A549 (cell line): ENCODE results near the gene NLRC5. TPM values are rescaled to one million over a fixed set of nuclear protein-coding genes. Genes with fewer than 3 reads are reported as not detected.
"Not testable (repeated sequence)": the region's sequence is repeated elsewhere in the genome, so short reads cannot be mapped to it uniquely, and the experiment has no call there.

ENCODE experiments used
- ATAC-seq, 2 experiments: fragments of 200-7000 bp in 1 of 2; fragments of >200 bp in 1 of 2; cut with Nextera tagmentation in 1 of 2; cut with Tn5 transposase in 1 of 2; 3 replicates each; pipeline versions ENCODE4 v1.8.0 to v1.9.1; 2018 to 2020; ENCODE audit warnings: mild to moderate bottlenecking in 1 of 2, moderate library complexity in 1 of 2
- CTCF ChIA-PET: fragments of 300-600 bp; sonication (Branson Sonifier 250); formaldehyde crosslinking; extraction: SDS; loops from one replicate; lab custom pipeline; 2021; ENCODE audit warnings: antibody characterized with exemption, inconsistent platforms; lab: Yijun Ruan, JAX
- POLR2A ChIA-PET: fragments of 350-600 bp; formaldehyde crosslinking; extraction: SDS; loops from one replicate; lab custom pipeline; 2021; ENCODE audit warnings: antibody characterized with exemption, inconsistent platforms; lab: Yijun Ruan, JAX
- DNase-seq, 2 experiments: peaks; one replicate each; pipeline versions ENCODE4 v3.0.0 to v3.0.0-alpha.2; 2011 to 2016; ENCODE audit warnings: low read depth in 1 of 2, low spot score in 1 of 2
- FAIRE-seq: peaks from 2 replicates; lab custom pipeline; 2011; peaks lifted over from hg19 to GRCh38; lab: Jason Lieb, UNC
- H3K27ac ChIP-seq, 2 experiments: fragments of >200 bp; sonication (Bioruptor Twin); formaldehyde crosslinking; 3 replicates each; pipeline ENCODE4 v1.5.1; 2016 to 2017
- H3K4me1 ChIP-seq: fragments of >200 bp; sonication (Bioruptor Twin); formaldehyde crosslinking; 3 replicates; pipeline ENCODE4 v1.6.1; 2016
- H3K4me2 ChIP-seq: fragments of >200 bp; sonication (Bioruptor Twin); formaldehyde crosslinking; 3 replicates; pipeline ENCODE4 v1.6.1; 2016
- H3K4me3 ChIP-seq: fragments of >200 bp; sonication (Bioruptor Twin); formaldehyde crosslinking; 3 replicates; pipeline ENCODE4 v1.5.1; 2016
- H3K9me3 ChIP-seq: fragments of >200 bp; sonication (Bioruptor Twin); formaldehyde crosslinking; 3 replicates; pipeline ENCODE4 v1.6.1; 2016
- CBX8 ChIP-seq: fragments of 200-600 bp; sonication (generic); IDR thresholded peaks from 2 replicates; pipeline ENCODE4 v1.6.1; 2016
- FOSL2 ChIP-seq, 2 experiments: fragments of 450-650 bp in 1 of 2; fragments of >200 bp in 1 of 2; sonication (Bioruptor Twin) in 1 of 2; formaldehyde crosslinking; IDR thresholded peaks; 2 replicates each; pipeline versions ENCODE4 v1.5.0 to v1.6.1; 2016 to 2020; ENCODE audit warnings: mild to moderate bottlenecking in 1 of 2, moderate library complexity in 1 of 2
- HEYL ChIP-seq: fragments of 250-450 bp; sonication (Bioruptor Pico); IDR thresholded peaks from 2 replicates; pipeline ENCODE4 v1.8.0; 2021; ENCODE audit warnings: mild to moderate bottlenecking, moderate library complexity
- HOXB5 ChIP-seq: fragments of 250-450 bp; sonication (Bioruptor Pico); IDR thresholded peaks from 2 replicates; pipeline ENCODE4 v1.5.0; 2020; ENCODE audit warnings: mild to moderate bottlenecking, moderate library complexity
- JUN ChIP-seq, 2 experiments: fragments of >200 bp; sonication (Bioruptor Twin); formaldehyde crosslinking; IDR thresholded peaks; 2 replicates in 1 of 2; 3 replicates in 1 of 2; pipeline ENCODE4 v1.6.1; 2016 to 2017
- MAFK ChIP-seq: fragments of 450-650 bp; IDR thresholded peaks from 2 replicates; pipeline ENCODE4 v1.6.1; 2014; ENCODE audit not compliant: partially characterized antibody
- MAX ChIP-seq: IDR thresholded peaks from 2 replicates; pipeline ENCODE4 v1.6.1; 2012
- MAZ ChIP-seq: fragments of 150-350 bp; IDR thresholded peaks from 2 replicates; pipeline ENCODE4 v1.6.1; 2014; ENCODE audit warnings: antibody characterized with exemption, low read depth, low read length, borderline replicate concordance
- NR3C1 ChIP-seq: fragments of >200 bp; sonication (Bioruptor Twin); formaldehyde crosslinking; IDR thresholded peaks from 3 replicates; pipeline ENCODE4 v1.6.1; 2017
- POLR2AphosphoS2 ChIP-seq: conservative IDR thresholded peaks from 2 replicates; pipeline ENCODE4 v1.6.1; 2012; ENCODE audit warnings: low read length, improper control_type of control experiment, inconsistent platforms
- RAD21 ChIP-seq, 2 experiments: fragments of >200 bp in 1 of 2; sonication (Bioruptor Twin) in 1 of 2; formaldehyde crosslinking in 1 of 2; IDR thresholded peaks in 1 of 2; conservative IDR thresholded peaks in 1 of 2; 2 replicates in 1 of 2; 3 replicates in 1 of 2; pipeline ENCODE4 v1.6.1; 2012 to 2018; ENCODE audit warnings: inconsistent platforms in 1 of 2
- RARB ChIP-seq: fragments of 250-450 bp; sonication (Bioruptor Pico); IDR thresholded peaks from 2 replicates; pipeline ENCODE4 v1.8.0; 2021; ENCODE audit warnings: mild to moderate bottlenecking, moderate library complexity
- RFX5 ChIP-seq: fragments of 450-650 bp; IDR thresholded peaks from 2 replicates; pipeline ENCODE4 v1.7.1; 2014; ENCODE audit warnings: antibody characterized with exemption, mild to moderate bottlenecking, moderate library complexity
- SMC3 ChIP-seq: fragments of >200 bp; sonication (Bioruptor Twin); formaldehyde crosslinking; IDR thresholded peaks from 3 replicates; pipeline ENCODE4 v1.6.1; 2018; ENCODE audit warnings: inconsistent platforms
- TP53 ChIP-seq: fragments of 250-450 bp; sonication (Bioruptor Pico); IDR thresholded peaks from 2 replicates; pipeline ENCODE4 v1.5.0; 2021; ENCODE audit warnings: mild to moderate bottlenecking, moderate library complexity
- ZC3H11A ChIP-seq: fragments of 450-650 bp; IDR thresholded peaks from 2 replicates; pipeline ENCODE4 v1.6.1; 2014; ENCODE audit warnings: antibody characterized with exemption, mild to moderate bottlenecking
- ZFP36 ChIP-seq: fragments of 450-650 bp; IDR thresholded peaks from 2 replicates; pipeline ENCODE4 v1.6.1; 2014; ENCODE audit warnings: borderline replicate concordance; ENCODE audit not compliant: partially characterized antibody
- WGBS: methylation state at CpG from one replicate; pipeline ENCODE4 v1.1.6; 2017; ENCODE audit errors: missing lambda C conversion rate; 5-methylcytosine and 5-hydroxymethylcytosine counted together
- polyA plus RNA-seq, 4 experiments: library from polyadenylated mRNA; depleted of rRNA in 3 of 4; stranded (reverse); fragments of >200 nt; fragmentation: RNase III in 1 of 4; extraction: RNeasy Plus Mini Kit Qiagen cat#74134 plus additional on column Dnase treatment in 1 of 4; gene quantifications; 2 replicates in 3 of 4; 3 replicates in 1 of 4; pipeline ENCODE4 v1.2.3, GENCODE V29; 2011 to 2017
- TF ChIP-seq, protein P1 (sequence below): IDR thresholded peaks from 2 replicates; pipeline ENCODE4 v1.6.1; 2012
- TF ChIP-seq, protein P2 (sequence below): IDR thresholded peaks from 2 replicates; pipeline ENCODE4 v1.6.1; 2012; ENCODE audit warnings: low read depth, borderline replicate concordance

The NLRC5 gene
- polyA plus RNA-seq, 2 of the 4 experiments (the other 2 are of a cell fraction): 2.5 to 3.6 TPM

- H3K4me3 ChIP-seq: peak overlapping the region; percentile 56
- peaks cover 19% of the 10 kb centered on the region for H3K4me1 ChIP-seq
- ChIA-PET CTCF (interaction anchor here (0.7 to 4.8 kb wide), 4 partner anchors 10 to 83 kb away, joined by 3 to 23 read pairs (median 3); no protein-coding TSS in a partner anchor), POLR2A (interaction anchor here (0.9 kb wide), 1 partner anchor 143 kb away, joined by 3 read pairs; no protein-coding TSS in a partner anchor)
- TF ChIP-seq, protein P1, sequence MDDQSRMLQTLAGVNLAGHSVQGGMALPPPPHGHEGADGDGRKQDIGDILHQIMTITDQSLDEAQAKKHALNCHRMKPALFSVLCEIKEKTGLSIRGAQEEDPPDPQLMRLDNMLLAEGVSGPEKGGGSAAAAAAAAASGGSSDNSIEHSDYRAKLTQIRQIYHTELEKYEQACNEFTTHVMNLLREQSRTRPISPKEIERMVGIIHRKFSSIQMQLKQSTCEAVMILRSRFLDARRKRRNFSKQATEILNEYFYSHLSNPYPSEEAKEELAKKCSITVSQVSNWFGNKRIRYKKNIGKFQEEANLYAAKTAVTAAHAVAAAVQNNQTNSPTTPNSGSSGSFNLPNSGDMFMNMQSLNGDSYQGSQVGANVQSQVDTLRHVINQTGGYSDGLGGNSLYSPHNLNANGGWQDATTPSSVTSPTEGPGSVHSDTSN: no peak
- TF ChIP-seq HEYL (CRISPR knock-in tag) (no peak), RARB (no peak), NR3C1 (no peak), MAX (no peak)
- ATAC-seq (no peak), FAIRE-seq (no peak), DNase-seq (no peak)
- WGBS: 66% methylated on average over 7 of the region's 7 CpGs
- H3K9me3 ChIP-seq: no peaks in the 10 kb centered on the region
- peak overlapping the region; percentile 87 for H3K4me2 ChIP-seq
- H3K27ac ChIP-seq: peak overlapping the region; percentile 74 to 89
Measured at GRCh38 chr16:56989988-56990387, 631 bp downstream of the NLRC5 start.

GRCh38 chr16:56990407-56991286 lies 1.3 kb downstream of the NLRC5 start:
- no peak for ATAC-seq
- no peak overlapping the region for H3K27ac ChIP-seq
- no peak overlapping the region for H3K4me3 ChIP-seq
- no peak for TF ChIP-seq RFX5
- no peak for TF ChIP-seq POLR2AphosphoS2
- no peak for TF ChIP-seq MAFK
- no peak for TF ChIP-seq FOSL2 (IDR thresholded peaks at IDR 0.05)
- no peak for TF ChIP-seq FOSL2 (CRISPR knock-in tag; IDR thresholded peaks at IDR 0.05)
- no peak for TF ChIP-seq NR3C1
- no peak for TF ChIP-seq SMC3
- TF ChIP-seq TP53 (CRISPR knock-in tag): no peak
- no peak for TF ChIP-seq ZC3H11A
- no peak for TF ChIP-seq MAX
- TF ChIP-seq, protein P2, sequence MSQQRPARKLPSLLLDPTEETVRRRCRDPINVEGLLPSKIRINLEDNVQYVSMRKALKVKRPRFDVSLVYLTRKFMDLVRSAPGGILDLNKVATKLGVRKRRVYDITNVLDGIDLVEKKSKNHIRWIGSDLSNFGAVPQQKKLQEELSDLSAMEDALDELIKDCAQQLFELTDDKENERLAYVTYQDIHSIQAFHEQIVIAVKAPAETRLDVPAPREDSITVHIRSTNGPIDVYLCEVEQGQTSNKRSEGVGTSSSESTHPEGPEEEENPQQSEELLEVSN: no peak
- TF ChIP-seq ZFP36: no peak
- TF ChIP-seq CBX8: no peak
- TF ChIP-seq RAD21 (conservative IDR thresholded peaks at IDR 0.05 in 1 of 2, IDR thresholded peaks at IDR 0.05 in 1 of 2): no peak
- no peak for TF ChIP-seq MAZ
- TF ChIP-seq HOXB5 (CRISPR knock-in tag): no peak
- TF ChIP-seq JUN (IDR thresholded peaks at IDR 0.05): no peak
- TF ChIP-seq, all 56 proteins: peak for 0
- ChIA-PET POLR2A (interaction anchor here (0.7 kb wide), 1 partner anchor 13 kb away, joined by 7 read pairs; no protein-coding TSS in a partner anchor), CTCF (interaction anchor here (1.0 kb wide), 1 partner anchor 48 kb away, joined by 3 read pairs; no protein-coding TSS in a partner anchor)
- DNase-seq (no peak), FAIRE-seq (no peak)
- Histone ChIP-seq H3K4me1 (peaks cover 13% of the 10 kb centered on the region), H3K4me2 (peak overlapping the region; percentile 87), H3K9me3 (no peaks in the 10 kb centered on the region)
- 92% methylated on average over 16 of the region's 16 CpGs for WGBS

GRCh38 chr16:56992431-56992830 lies 3.1 kb downstream of the NLRC5 start:
- H3K27ac ChIP-seq, H3K4me2 ChIP-seq, ATAC-seq, H3K9me3 ChIP-seq, FAIRE-seq, H3K4me3 ChIP-seq, DNase-seq, H3K4me1 ChIP-seq, POLR2A ChIA-PET: not testable (repeated sequence)
- CTCF ChIA-PET: interaction anchor here (1.2 to 1.3 kb wide), 2 partner anchors 10 to 26 kb away, joined by 3 to 4 read pairs; no protein-coding TSS in a partner anchor
- WGBS: 95% methylated on average over 1 of the region's 1 CpG
